Stimulated activated CD4-positive, alpha-beta T cell treated with anti-CD3 and anti-CD28 coated beads, Interleukin-4, amount 100 ng/mL, for 4 hours (primary cell): Measurements from ENCODE around the gene COL5A2.

Experiments
- DNase-seq, 2 experiments: peaks; one replicate each; pipeline ENCODE4 v3.0.0-alpha.2; 2020

COL5A2 gene

DNA sequence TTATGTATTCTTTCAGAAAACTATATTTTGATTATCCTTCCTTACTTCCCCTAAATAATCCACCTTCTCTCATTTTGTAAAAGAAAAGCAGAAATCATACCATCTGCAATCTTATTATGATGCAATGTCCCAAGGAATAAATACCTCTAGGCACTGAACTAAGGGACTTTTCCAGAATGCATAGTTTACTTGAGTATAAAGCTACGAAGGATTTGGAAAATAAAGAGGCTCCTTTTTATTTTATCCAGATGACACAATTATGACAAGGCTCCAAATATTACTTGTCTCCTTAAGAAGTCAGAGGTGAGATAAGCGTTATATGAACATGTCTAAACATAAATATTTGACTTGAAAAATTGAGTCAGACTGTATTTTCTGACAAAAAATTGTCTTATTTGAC is 133.2 kb downstream of the COL5A2 start:
- no peak for DNase-seq

DNA sequence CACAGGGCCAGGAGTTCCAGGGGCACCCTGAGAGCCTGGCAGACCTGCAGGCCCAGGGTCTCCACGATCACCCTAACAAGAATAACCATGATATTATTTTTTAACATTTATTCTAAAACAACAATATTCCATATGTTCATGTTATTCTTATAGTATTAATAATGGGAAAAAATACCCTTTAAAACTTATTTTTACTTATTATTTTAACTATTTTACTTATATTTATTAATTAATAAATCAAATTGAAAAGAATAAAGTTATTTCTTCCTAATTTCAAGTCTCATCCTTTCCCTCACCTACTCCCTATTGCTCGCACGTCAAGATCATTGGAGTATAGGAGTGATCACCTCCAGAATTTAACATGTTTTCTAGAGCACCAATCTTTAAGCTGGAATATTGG is 133.7 kb downstream of the COL5A2 start:
- DNase-seq = no peak

DNA sequence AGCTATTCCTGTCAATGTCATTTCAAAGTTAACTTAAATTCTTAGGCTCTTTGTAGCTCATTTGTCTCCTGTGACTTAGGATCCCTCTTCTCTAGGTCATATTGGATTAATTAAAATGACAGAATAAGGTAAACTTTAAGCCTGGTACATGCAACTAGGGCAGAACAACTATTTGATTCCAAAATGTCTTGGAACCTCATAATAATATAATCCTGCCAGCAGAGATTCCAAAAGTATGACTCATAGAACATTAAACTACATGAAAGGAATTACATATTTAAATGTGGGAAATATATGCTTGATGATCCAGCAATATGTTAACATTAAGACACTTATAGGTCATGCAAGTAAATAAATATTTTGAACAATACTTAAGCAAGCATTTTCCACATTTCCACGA is 142.0 kb downstream of the COL5A2 start:
- no peak for DNase-seq

DNA sequence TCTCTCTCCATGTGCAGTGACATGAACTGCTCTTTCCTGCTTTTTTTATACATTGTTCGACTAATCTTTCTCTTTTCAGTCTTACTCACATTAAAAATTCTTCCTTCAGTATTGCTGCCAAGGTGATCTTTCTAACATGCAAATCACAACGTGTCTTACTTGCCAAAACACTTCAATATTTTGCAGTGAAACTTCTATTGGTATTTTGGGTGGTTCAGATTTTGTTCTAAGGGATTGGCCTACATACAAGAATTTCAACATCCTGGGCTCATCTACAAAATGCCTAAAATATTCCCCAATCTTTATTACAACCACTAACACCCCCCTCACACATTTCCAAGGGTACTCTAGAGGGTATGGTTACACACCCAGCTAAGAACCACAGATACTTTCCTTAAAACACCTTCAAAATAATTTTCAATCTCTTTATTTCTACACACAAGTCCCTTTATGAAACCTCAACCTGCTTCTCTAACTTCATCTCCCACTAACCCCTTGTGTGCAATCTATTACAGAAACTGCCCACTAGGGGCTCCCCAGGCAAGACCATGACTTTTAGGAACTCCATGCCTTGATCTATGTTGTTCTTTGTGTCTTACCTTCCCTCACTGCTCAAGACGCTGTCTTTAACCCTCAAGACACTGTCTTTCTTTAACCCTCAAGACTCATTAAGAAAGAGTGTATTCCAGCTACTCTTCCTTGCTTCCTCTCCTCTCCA is 154.5 kb downstream of the COL5A2 start:
- no peak for DNase-seq

DNA sequence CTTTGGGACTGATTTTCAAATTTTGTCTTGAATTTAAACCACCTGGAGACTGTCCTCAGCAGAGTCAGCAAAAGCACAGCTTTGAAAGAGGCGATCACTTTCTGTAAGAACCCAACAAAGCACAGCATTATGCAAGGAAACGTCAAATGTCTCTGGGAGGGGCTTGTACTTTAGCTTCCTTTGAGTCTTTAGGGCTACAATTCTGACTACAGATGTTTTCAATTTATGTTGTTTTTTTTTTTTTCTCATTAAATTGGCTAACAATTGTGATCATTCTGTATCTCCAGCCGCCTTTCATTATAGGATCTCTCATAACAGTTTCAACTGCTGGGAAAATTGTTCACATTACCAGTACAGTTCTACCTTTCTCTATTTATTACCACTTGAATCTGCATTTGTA is 157.1 kb downstream of the COL5A2 start:
- DNase-seq = no peak

DNA sequence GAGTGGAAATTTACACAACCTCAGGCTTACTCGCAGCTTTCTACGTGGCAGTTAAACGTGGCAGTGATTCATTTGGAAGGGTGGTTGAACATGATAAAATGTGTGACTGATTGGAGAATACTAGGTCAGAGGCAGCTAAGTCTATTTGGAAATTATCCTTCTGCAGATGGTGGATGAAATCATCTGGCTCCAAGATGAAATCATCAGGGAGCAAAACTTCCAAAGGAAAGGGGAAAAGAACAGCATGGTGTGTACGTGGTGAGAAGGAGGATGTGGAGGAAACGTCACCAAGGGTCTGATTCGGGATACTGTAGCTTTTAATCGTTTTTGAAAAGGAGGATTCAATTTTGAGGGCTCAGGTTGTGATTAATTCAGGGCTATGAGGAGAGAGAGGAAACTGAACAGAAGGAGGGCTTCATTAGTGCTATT is 157.5 kb downstream of the COL5A2 start:
- DNase-seq = no peak

DNA sequence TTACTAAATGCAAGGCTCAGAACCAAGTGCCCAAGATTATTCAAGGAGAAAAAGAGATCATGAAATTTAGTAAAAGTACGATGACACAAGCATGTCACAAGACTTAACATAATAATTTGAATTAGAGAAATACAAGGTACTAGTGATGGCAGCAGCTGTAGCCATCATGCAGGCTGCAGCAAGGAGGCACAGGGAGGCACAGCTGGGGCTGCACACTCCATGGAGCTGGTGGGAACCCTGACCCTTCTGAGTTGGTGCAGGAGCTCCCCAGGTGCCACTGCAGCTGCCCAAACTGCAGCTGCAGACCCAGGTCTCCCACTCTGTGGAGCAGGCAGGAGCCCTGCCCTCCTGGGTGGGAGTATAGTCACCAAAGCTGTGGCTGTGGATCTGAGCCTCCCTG is 159.4 kb downstream of the COL5A2 start:
- DNase-seq = no peak

DNA sequence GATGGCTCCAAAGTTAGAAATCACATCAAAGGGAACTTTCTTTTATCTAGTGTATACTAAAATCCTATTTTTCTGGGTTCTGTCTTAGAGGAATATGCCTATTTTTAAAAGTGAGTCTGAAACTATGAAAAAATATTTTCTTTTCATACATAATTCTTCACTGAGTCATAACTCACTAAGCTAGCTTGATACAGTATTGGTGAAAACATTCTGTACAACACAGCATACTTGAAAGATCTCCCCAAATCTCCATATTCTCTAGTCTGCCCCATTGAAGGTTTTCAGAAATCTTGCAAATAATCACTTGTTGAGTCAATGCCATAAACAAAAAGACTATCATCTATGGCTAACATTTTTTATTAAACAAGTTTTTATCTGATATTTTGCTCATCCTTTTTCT is 160.9 kb downstream of the COL5A2 start:
- DNase-seq = no peak

DNA sequence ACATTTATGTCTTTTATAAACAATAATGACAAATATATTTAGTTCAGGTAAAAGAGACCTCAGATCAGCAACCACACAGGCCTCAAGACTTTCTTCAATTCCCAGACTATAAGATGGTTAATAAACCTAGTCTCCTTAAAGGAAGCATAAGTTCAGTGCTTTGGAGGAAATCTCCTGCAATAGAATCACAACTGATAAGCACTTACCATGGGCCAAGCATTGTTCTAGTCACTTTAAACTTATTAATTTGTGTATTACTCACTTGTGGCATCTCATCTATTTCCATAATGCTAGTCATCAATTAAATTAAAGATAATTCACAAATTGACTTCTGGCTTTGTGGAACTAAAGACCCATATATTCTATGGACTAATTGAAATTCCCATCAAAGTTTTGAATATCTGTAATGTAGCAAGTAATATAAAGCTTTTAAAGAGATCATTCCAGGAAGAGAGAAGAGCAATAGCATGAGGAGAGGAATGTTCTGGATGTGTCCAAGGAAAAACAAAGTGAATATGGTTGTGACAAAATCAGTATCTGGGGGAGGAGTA is 163.2 kb downstream of the COL5A2 start:
- no peak for DNase-seq

DNA sequence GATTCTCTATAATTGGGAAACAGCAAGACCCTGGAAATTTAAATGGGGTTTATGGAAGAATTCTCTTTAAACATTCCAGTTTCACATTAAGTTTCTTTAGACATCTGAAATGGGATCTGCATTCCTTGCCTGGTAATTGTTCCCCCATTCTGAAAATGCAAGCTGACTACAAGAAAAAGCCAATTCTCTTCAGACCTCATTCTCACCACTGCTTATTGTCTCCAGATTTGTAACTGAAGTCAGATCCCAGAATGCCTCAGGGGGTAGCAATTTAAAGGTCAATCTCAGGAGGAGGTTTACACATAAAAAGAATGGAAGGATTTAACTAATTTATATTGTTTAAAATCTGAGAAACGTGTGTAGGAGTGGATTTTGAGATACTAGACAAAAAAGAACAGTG is 164.2 kb downstream of the COL5A2 start:
- no peak for DNase-seq

DNA sequence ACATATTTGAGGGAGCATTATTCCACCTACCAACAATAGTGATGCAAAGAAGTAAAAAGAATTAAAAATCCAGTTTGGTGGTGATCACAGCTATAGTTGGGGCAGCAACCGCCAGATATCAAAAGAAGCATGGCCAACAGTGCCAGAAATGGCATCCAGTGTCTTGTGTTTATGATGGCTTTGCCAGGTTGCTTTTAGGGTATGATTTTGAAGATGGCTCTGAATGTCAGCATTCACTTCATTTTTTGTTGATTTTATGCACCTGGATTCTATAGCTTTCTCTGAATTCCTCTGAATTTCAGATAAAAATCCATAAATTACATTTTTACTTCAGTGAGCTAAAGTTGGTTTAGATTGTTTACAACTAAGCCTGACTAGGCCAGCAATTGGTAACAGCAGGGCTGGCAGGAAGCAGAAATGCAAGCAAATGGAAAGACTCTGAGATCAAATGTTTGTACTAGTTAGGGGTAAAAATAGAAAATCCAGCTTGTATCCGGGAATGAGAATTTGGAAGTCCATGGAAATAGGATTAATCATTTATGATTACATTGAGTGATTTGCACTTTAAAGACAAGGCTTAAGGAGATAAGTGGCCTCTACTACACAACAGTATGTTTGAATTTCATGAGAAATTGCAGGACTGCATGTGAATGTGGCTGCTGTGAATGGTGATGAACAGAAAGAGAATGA is 165.0 kb downstream of the COL5A2 start:
- no peak for DNase-seq

DNA sequence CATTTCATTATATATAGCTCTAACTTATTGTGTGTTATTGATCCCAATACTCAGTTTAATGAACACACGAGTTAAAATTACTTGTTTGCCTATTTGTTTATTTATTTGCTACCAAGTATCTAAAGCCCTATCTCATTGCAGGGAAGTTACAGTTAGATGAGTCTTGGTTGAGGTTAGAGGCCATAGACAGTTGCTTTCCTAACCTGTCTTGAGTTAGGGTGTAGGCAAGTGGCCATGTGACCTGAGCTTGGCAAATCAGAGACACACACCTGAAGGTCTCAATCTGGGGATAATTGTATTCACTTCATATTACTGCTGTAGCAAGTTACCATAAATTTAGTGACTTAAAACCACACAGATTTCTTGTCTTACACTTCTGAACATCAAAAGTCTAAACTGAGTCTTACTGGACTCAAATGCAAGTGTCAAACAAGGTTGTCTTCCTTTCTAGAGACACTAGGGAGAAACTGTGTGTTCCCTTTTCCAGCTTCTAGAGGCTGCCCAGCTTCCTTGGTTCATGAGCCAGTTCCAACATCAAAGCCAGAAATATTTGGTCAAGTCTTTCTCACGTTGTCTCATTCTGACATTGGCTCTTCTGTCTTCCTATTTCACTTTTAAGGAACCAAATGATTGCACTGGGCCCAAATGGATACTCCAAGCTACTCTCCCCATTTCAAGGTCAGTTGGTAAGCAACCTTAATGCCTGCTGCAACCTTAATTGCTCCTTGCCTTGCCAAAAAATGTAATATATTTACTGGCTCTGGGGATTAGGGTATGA is 165.7 kb downstream of the COL5A2 start:
- DNase-seq = no peak

DNA sequence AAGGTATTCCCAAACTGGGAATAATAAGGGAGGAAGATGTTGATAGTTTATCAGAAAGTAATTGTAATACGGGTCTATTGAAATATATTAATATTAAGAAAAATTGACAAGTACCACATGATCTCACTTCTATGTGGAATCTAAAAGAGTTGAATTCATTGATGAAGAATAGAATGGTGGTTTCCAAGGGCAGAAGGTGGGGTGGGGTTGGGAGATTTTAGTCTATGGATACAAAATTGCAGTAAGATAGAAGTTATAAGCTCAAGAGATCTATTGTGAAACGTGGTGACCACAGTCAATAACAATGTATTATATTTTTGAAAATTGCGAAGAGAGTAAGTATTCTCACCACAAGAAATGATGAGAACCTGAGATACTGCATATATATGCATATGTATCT is 166.5 kb downstream of the COL5A2 start:
- no peak for DNase-seq

DNA sequence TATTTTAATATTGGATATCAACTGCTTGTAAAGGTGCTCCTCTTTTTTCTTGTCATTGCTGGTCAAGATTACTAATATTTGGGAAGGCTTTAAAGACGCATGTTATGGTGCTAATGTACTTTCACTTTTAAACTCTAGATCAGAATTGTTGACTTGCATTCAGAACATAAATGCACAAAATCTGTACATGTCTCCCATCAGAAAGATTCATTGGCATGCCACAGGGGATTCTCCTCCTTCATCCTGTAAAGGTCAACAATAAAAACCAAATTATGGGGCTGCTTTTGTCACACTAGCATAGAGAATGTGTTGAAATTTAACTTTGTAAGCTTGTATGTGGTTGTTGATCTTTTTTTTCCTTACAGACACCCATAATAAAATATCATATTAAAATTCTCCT is 167.2 kb downstream of the COL5A2 start:
- DNase-seq = no peak

DNA sequence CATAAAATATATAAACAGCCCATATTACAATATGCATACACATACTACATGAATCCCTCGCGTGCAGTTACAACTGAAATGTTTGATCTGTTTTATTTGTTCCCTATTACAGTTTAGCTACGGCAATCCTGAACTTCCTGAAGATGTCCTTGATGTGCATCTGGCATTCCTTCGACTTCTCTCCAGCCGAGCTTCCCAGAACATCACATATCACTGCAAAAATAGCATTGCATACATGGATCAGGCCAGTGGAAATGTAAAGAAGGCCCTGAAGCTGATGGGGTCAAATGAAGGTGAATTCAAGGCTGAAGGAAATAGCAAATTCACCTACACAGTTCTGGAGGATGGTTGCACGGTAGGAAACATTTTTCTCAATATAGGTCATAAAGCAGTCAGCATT is 169.0 kb downstream of the COL5A2 start:
- DNase-seq = no peak

DNA sequence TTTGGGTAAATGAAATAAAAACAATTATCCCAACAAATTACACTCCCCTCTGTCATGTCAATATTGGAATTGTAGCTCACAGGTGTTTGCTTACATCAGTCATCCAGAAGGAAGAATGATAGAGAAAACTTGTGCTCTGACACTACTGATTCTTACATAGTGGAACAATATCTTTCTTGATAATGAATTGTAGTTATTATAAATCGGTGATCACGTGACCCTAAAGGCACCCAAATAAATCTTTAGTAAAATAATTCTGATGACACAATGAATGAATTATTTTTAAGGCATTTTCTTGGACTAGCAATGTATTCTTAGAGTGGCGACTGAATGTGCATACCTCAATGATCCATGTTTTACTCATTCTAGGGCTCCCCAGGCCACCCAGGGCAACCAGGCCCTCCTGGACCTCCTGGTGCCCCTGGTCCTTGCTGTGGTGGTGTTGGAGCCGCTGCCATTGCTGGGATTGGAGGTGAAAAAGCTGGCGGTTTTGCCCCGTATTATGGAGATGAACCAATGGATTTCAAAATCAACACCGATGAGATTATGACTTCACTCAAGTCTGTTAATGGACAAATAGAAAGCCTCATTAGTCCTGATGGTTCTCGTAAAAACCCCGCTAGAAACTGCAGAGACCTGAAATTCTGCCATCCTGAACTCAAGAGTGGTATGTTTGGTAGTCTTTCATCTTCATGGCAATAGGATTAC is 170.9 kb downstream of the COL5A2 start:
- DNase-seq = no peak

DNA sequence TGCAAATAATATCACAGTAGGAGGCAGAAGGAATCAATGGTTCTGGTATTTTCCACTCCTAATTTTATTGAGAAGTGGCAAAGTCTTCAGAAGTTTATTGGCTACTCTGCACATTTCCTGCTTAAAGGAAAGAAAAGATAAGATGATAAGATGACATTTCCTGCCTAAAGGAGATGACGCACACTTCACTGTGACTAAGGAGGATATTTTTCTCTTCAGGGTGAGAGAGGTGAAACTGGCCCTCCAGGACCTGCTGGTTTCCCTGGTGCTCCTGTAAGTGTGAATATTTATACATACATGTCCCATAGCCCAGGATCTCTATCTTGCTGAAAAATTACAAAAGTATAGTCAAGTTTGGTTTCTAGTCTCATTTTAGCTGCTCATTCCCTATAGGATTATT is 177.5 kb downstream of the COL5A2 start:
- DNase-seq = no peak

DNA sequence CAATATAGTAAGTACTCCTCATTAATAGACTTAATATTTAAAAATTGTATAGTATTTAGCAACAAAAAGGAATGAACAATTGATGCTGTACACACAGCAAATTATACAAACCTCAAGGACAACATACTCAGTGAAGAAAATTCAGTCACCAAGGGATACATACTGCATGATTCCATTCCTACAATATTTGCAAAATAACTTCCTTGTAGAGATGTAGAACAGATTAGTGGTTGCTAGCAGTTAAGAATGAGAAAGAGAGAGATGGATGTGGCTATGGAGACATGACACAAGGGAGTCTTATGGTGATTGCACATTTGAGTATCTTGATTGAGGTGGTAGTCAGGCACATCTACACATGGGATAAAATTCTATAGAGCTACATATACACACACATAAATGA is 179.3 kb downstream of the COL5A2 start:
- no peak for DNase-seq

DNA sequence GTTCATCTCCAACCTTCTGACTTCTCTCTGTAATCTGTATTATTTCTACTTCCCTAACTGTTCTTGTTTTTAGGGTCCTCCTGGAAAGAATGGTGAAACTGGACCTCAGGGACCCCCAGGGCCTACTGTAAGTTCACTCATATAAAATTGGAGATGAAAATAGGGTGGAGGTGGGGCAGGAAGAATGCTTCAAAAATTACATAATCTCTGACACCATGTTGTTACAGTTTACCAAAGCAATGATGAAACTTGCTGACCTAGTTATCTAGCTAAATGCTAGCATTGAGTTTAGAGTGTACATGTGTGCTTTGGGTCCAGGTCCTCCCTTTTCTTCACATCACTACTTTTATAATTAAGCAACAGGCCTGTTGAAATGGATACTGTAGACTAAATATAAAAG is 182.3 kb downstream of the COL5A2 start:
- no peak for DNase-seq

DNA sequence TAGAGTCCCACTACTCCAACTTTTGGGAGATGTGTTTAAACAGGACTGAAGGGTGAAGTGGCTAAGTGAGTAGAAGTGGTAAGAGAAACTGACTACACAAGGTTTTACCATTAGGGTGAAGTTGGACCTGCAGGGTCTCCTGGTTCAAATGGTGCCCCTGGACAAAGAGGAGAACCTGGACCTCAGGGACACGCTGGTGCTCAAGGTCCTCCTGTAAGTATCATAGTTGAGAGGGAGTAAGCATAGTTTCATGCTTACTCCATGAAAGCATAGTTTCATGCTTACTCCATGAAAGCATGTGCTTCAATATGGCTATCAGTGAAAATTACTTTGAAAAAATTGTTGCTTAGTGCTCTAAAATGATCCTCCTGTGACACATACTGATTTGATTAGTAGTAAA is 186.3 kb downstream of the COL5A2 start:
- no peak for DNase-seq

DNA sequence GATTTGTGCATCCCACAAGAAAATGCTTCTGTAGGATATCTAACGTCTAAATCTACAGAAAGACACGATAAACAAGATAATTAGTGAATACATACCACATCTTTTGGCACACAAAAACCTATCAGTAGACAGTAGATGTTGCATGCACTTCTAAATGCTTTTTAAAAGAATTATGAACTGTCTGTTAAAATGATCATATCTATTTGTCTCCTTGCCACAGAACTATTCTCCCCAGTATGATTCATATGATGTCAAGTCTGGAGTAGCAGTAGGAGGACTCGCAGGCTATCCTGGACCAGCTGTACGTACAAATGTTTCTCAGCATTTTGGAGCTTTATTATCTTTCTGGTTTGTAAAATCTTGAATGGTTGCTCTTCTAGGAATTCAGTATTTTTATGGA is 192.7 kb downstream of the COL5A2 start:
- no peak for DNase-seq

DNA sequence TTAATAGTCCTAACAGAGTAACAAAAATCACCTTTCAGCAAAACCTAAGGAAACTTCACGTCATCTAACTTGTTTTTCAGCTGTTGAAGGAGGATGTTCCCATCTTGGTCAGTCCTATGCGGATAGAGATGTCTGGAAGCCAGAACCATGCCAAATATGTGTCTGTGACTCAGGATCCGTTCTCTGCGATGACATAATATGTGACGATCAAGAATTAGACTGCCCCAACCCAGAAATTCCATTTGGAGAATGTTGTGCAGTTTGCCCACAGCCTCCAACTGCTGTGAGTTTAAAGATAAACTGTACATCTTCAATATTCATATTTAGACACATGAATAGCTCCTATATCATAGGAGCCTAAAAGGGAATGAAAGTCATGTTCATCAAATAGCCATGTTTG is 194.9 kb downstream of the COL5A2 start:
- no peak for DNase-seq

DNA sequence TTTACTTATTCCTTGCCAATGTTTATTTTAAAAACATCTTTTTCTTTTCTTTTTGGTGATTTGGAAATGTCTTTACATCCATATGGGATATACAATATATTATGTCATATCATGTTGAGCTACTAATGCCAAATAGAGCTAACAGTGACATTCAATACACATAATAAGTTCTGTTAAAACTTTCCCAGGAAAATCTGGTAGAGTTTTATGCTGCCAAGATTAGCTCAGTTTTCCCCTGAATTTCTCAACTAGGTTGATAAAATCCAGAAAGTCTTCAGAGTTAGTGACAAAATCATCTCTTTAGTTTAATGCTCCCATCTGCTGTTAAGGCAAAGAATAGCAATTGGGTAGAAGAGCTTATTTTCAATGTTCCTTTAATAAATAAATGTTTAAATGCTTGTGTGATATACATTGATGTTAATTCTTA is 195.5 kb downstream of the COL5A2 start:
- DNase-seq = no peak
